MM.1S (cell line): ENCODE measurements around the gene NRXN3.

Source experiments
- EZH2phosphoT487 ChIP-seq: fragments of 300-600 bp; sonication (generic); IDR thresholded peaks from 2 replicates; pipeline ENCODE4 v1.6.1; 2018; ENCODE audit warnings: antibody characterized with exemption, low read length
- TF ChIP-seq, protein P1 (sequence below): fragments of 300-600 bp; sonication (generic); IDR thresholded peaks from 2 replicates; pipeline ENCODE4 v1.5.1; 2016; ENCODE audit warnings: antibody characterized with exemption, low read length, mixed read lengths

GRCh38 chr14:79791055-79791732 lies 1621.0 kb downstream of the NRXN3 start:
- no peak for TF ChIP-seq EZH2phosphoT487
- TF ChIP-seq, protein P1, sequence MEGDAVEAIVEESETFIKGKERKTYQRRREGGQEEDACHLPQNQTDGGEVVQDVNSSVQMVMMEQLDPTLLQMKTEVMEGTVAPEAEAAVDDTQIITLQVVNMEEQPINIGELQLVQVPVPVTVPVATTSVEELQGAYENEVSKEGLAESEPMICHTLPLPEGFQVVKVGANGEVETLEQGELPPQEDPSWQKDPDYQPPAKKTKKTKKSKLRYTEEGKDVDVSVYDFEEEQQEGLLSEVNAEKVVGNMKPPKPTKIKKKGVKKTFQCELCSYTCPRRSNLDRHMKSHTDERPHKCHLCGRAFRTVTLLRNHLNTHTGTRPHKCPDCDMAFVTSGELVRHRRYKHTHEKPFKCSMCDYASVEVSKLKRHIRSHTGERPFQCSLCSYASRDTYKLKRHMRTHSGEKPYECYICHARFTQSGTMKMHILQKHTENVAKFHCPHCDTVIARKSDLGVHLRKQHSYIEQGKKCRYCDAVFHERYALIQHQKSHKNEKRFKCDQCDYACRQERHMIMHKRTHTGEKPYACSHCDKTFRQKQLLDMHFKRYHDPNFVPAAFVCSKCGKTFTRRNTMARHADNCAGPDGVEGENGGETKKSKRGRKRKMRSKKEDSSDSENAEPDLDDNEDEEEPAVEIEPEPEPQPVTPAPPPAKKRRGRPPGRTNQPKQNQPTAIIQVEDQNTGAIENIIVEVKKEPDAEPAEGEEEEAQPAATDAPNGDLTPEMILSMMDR = no peak
